LoVo (cell line): ENCODE measurements around the gene TNFAIP8.
"Not testable (repeated sequence)": the region's sequence is repeated elsewhere in the genome, so short reads cannot be mapped to it uniquely, and the experiment has no call there.

ENCODE experiments used
- DNase-seq: peaks from one replicate; pipeline ENCODE4 v3.0.0-alpha.2; 2016; ENCODE audit warnings: low spot score

TNFAIP8 gene

GRCh38 chr5:119395080-119395836 is 39.4 kb downstream of the TNFAIP8 start:
- DNase-seq: no peak

- DNase-seq: no peak
Observed at GRCh38 chr5:119396030-119396664, 40.3 kb downstream of the TNFAIP8 start.

- no peak for DNase-seq
Observed at GRCh38 chr5:119397518-119398380, 41.9 kb downstream of the TNFAIP8 start.

GRCh38 chr5:119398727-119399466 is 43.1 kb downstream of the TNFAIP8 start:
- DNase-seq: peak; percentile 58

DNA sequence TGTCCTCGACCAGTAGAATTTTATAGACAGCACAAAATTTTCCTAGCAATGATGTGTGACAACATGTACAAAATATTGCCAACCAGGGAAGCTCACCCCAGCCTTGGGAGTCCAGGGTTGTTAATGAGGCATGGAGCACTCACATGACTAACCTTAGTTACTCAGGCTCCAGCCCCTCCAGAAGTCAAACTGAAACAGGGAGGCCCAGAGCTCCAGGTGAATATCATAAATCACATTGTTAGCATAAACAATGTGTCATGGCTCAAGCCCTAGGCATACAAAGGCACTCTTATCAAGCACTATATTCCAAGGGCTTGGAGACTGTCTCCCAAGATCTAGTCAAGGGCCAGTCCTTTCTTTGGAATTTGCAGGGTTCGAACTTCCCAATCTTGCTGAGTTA is 44.4 kb downstream of the TNFAIP8 start:
- DNase-seq: peak; percentile 47

- no peak for DNase-seq
Observed at GRCh38 chr5:119402081-119402480, 46.3 kb downstream of the TNFAIP8 start.

DNA sequence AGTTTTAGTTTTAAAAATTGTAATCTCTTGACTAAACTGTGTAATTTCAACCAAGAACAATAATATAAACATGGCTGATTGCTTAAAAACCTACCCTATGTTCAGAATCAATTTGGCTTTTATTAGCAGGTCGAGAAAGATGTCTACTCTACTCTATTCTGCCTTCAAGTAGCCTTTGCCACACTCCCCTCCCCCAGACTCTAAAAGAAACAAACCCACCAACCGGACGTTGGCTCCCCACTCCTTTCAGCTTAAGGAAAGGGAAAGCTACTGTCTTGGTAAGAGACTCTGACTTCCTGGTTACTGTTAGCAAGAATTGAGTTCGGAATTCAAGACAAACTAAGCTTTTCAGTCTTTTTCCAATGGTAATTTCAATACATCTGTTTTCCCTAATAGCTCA is 46.7 kb downstream of the TNFAIP8 start:
- no peak for DNase-seq

DNA sequence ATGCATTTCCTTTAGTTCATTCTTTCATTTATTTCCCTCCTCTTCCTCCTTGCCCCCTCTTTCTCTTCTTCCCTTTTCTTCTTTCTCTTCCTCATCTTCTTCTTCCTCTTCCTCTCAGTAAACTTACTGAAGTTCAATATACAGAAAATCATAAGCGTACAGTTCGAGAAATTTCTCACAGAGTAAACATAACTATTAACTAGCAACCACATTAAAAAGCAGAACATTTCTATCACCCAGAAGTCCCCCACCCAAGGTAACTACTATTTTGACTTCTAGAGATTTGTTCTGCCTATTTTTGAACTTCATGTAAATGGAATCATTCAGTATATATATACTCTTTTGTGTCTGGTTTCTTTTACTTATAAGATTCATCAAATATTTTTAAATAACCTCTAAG is 48.2 kb downstream of the TNFAIP8 start:
- DNase-seq: no peak

- DNase-seq: no peak
Observed at GRCh38 chr5:119405419-119405818, 49.6 kb downstream of the TNFAIP8 start.

GRCh38 chr5:119406551-119407110 is 50.8 kb downstream of the TNFAIP8 start:
- DNase-seq: no peak

DNA sequence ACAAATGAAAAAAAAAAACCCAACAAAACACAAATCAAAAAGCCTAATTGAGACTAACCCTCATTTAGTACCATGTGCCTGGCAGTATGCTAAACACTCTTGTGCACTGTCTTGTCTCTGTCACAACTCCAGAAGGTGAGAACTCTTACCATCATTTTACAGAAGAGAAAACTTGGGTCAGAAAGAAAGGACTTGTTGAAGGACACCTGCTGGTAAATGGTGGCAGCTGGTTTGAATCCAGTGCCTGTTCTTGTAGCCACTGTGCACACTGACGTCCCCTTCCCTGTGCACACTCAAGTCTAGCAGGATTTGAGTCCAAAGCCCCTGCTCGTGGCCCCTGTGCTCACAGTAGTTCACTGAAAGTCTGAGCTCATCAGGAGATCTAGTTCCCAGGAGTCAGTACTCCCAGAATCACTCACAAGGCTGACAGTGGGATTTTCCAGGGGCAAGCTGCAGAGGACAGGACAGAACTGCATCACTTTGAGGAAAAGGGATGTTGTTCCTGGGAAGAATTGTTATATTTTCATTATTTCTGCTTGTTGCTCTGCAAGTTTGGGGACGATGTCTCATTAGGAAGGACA is 53.5 kb downstream of the TNFAIP8 start:
- no peak for DNase-seq

DNA sequence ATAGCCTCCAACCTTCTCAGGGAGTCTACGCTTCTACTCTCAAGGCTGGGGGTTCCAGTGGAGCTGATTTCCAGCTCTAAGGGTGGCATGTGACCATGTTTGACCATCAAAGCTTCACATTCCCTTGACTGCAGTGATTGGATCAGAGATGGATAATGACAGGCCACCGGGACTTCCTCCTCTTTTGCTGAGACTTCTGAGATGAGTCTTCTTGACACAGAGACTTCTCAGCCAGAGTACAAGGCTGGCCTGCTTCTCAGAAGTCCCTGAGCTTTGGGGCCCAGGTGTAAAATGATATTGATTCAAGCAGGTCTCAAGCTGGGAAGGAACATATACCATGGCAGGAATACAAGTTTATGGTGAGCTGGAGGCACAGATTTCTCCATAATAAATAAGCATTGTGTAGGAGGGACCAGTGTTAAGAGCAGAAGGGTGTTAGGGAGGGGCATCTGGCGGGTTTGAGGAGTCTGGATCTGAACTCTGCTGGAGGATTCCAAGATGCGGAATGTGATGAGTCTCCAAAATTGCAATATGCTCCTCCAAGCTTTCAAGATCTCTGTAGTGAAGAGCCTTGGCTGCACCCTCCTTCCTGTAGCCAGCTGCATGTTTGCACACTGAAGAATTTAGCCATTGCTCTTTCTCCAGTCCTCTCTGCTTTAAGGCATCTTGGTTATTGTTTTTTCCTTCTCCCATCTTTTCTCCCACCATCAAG is 54.8 kb downstream of the TNFAIP8 start:
- DNase-seq: no peak

GRCh38 chr5:119411361-119412278 is 55.8 kb downstream of the TNFAIP8 start:
- DNase-seq: peak; percentile 81

GRCh38 chr5:119412279-119413227 is 56.7 kb downstream of the TNFAIP8 start:
- DNase-seq: no peak

DNA sequence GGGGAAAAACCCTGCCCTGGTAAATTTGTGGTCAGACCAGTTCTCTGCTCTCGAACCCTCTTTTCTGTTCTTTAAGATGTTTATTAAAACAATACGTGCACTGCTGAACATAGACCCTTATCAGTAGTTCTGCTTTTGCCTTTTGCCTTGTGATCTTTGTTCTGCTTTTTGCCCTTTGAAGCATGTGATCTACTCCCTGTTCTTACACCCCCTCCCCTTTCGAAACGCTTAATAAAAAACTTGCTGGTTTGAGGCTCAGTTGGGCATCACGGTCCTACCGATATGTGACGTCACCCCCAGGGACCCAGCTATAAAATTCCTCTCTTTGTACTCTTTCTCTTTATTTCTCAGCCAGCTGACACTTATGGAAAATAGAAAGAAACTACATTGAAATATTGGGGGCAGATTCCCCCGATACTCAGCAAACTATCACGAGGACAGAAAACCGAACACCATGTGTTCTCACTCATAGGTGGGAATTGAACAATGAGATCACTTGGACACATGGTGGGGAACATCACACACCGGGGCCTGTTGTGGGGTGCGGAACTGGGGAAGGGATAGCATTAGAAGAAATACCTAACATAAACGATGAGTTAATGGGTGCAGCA is 58.4 kb downstream of the TNFAIP8 start:
- DNase-seq: not testable (repeated sequence)

DNA sequence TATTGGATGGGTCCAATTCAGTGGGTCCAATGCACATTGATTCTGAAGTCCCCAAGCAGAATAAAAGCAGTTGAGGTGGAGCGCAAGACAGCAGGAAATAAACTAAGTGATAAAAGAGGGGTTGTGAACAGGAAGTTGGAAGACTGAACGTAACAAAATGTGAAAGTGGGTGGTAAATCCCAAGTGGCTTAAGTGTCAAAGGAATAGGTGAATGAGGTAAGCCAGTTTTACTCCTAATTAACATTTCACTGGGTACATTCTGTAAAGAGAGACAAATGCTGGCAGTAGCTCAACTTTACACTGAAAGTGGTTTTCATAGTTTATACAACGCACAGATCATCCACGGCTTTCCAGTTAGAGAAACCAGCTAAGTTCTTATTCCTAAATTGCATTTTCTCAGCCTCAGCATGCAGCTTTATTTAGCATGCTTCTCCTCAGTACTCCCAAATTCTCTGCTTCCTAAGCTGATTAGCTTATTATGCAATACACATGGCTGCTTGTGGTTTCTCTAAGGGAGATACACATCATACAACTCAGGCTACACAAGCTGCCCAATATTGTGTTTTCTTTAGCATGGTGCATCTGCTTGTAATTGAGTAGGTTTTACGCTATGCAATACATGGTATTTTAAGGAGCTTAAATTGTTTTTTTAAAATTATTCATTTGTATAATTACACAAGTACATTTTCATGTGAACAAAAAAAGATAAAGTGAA is 62.2 kb downstream of the TNFAIP8 start:
- no peak for DNase-seq

DNA sequence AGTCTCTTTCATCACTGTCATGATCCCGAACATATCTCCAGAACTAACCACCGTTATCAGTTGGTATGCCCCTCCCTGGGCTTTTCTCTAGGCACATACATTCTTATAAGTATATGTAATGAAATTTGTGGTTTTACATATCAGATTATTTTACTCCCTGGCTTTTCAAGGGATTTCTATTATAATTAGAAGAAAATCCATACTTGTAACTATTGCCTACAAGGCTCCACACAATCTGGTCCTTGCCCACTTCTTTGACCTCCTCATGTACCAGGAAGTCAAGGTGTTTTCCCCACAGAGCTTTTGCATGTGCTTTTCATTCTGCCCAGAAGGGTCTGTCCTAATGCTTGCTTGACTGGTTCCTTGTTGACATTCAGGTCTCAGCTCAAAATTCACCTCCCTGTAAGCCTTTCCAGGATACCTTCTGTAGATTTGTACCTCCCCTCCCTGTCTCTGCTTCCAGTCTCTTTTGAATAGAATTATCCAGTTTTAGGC is 62.8 kb downstream of the TNFAIP8 start:
- no peak for DNase-seq
